Prostate gland (tissue), 2 donors: ENCODE data around the gene BEST4. TPM values are rescaled to one million over a fixed set of nuclear protein-coding genes. Genes with fewer than 3 reads are reported as not detected.
"Not testable (repeated sequence)": the region's sequence is repeated elsewhere in the genome, so short reads cannot be mapped to it uniquely, and the experiment has no call there.

ENCODE experiments used
- DNase-seq: peaks from one replicate; pipeline ENCODE4 v3.0.0-alpha.2; 2019; ENCODE audit warnings: low spot score
- H3K27ac ChIP-seq, 2 donors: fragments of 200-600 bp; sonication (generic); 2 replicates each; pipeline ENCODE4 v1.5.1; 2017 to 2019
- H3K27me3 ChIP-seq: fragments of 200-600 bp; sonication (generic); replicated peaks from 2 replicates; pipeline ENCODE4 v1.5.1; 2019; ENCODE audit not compliant: insufficient read depth
- H3K36me3 ChIP-seq, 2 donors: fragments of 200-600 bp; sonication (generic); 1 replicate in 1 of 2; 2 replicates in 1 of 2; pipeline versions ENCODE4 v1.5.1 to v1.8.1; 2017 to 2019
- H3K4me1 ChIP-seq: fragments of 200-600 bp; sonication (generic); replicated peaks from 2 replicates; pipeline ENCODE4 v1.5.1; 2019
- H3K4me3 ChIP-seq, 2 donors: fragments of 200-600 bp; sonication (generic); 2 replicates each; pipeline ENCODE4 v1.5.1; 2017 to 2019
- H3K9me3 ChIP-seq: fragments of 200-600 bp; sonication (generic); 2 replicates; pipeline ENCODE4 v1.5.1; 2017
- POLR2A ChIP-seq: fragments of 450-650 bp; IDR thresholded peaks from one replicate; pipeline ENCODE4 v1.6.1; 2016; ENCODE audit warnings: antibody characterized with exemption, mild to moderate bottlenecking
- POLR2AphosphoS5 ChIP-seq: sonication (generic); formaldehyde crosslinking; IDR thresholded peaks from one replicate; pipeline ENCODE4 v1.6.1; 2017; ENCODE audit warnings: antibody characterized with exemption
- WGBS: methylation state at CpG from one replicate; pipeline ENCODE4 v1.1.5; 2018; 5-methylcytosine and 5-hydroxymethylcytosine counted together
- intact Hi-C: fragments of 100-400 bp; cut with DNase I; formaldehyde crosslinking; loops from one replicate; pipeline ENCODE4 v1.14.2; 2022
- total RNA-seq, 2 donors: library from RNA; depleted of rRNA; stranded (reverse); fragments of >200 nt; gene quantifications; one replicate each; pipeline ENCODE4 v1.1.0, GENCODE V29; 2016
- TF ChIP-seq, protein P1 (sequence below), 4 experiments: fragments of 200-600 bp in 2 of 4; fragments of 450-650 bp in 2 of 4; sonication (generic) in 2 of 4; IDR thresholded peaks; 1 replicate in 3 of 4; 2 replicates in 1 of 4; pipeline ENCODE4 v1.5.1; 2016 to 2019; ENCODE audit warnings: antibody characterized with exemption in 4 of 4, mild to moderate bottlenecking in 2 of 4, moderate library complexity in 2 of 4

BEST4 gene
- total RNA-seq, 2 donors from 2014 or later = not detected

DNA sequence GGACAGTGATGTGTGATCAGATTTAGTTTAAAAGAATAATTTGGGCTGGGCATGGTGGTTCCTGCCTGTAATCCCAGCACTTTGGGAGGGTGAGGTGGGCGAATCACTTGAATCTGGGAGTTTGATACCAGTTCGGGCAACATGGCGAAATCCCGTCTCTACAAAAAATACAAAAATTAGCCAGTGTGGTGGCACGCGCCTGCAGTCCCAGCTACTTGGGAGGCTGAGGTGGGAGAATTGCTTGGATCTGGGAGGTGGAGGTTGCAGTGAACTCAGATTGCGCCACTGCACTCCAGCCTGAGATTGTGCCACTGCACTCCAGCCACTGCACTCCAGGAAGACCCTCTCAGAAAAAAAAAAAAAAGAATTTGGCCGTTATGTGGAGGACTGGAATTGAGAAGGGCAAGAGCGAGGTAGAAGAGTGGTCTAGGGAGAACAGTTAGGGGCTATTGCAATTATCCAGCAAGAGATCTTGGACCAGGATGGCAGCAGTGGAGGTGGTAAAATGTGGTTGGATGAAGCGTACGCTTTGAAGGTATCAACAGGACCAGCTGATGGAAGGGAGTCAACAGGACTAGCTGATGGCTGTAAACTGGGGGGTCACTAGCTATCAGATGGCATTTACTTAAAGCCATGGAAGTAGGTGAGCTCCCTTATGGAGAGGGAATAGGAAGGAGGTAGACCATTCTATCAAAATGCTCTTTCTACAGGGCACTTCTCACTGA is 30.0 kb upstream of the BEST4 start:
- WGBS = 97% methylated on average over 11 of the region's 11 CpGs
- intact Hi-C loops = no loop called here
- H3K9me3 ChIP-seq = no peaks in the 10 kb centered on the region
- no peak for DNase-seq
- no peak for TF ChIP-seq POLR2A
- TF ChIP-seq, protein P1, sequence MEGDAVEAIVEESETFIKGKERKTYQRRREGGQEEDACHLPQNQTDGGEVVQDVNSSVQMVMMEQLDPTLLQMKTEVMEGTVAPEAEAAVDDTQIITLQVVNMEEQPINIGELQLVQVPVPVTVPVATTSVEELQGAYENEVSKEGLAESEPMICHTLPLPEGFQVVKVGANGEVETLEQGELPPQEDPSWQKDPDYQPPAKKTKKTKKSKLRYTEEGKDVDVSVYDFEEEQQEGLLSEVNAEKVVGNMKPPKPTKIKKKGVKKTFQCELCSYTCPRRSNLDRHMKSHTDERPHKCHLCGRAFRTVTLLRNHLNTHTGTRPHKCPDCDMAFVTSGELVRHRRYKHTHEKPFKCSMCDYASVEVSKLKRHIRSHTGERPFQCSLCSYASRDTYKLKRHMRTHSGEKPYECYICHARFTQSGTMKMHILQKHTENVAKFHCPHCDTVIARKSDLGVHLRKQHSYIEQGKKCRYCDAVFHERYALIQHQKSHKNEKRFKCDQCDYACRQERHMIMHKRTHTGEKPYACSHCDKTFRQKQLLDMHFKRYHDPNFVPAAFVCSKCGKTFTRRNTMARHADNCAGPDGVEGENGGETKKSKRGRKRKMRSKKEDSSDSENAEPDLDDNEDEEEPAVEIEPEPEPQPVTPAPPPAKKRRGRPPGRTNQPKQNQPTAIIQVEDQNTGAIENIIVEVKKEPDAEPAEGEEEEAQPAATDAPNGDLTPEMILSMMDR (IDR thresholded peaks at IDR 0.05) = no peak
- no peak for TF ChIP-seq POLR2AphosphoS5
- no peaks in the 10 kb centered on the region for H3K27me3 ChIP-seq
- no peak overlapping the region for H3K4me3 ChIP-seq
- no peaks in the 10 kb centered on the region for H3K36me3 ChIP-seq
- H3K27ac ChIP-seq = no peak overlapping the region
- no peaks in the 10 kb centered on the region for H3K4me1 ChIP-seq

DNA sequence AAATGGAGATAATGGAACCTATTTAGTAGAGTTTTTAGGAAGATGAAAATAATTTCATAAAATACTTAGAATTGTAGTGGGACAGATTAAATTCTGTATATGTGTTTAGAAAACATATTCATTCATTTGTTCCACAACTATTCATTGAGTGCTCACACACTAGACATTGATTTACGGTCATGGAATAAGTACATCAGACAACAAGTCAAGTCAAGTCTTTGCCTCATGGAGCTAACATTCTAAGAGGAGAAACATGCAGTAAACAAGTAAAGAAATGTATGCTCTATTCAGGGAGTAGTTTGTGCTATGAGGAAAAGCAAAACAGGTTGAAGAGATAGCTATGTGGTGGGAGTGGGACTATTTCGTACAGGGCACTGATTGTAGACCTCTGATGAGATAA is 29.3 kb upstream of the BEST4 start:
- Histone ChIP-seq H3K4me1 (no peaks in the 10 kb centered on the region), H3K4me3 (no peak overlapping the region), H3K27ac (no peak overlapping the region), H3K27me3 (no peaks in the 10 kb centered on the region), H3K9me3 (no peaks in the 10 kb centered on the region), H3K36me3 (no peaks in the 10 kb centered on the region)
- WGBS = 83% methylated on average over 2 of the region's 2 CpGs
- intact Hi-C loops = no loop called here
- DNase-seq = no peak
- no peak for TF ChIP-seq POLR2AphosphoS5
- TF ChIP-seq, protein P1 (IDR thresholded peaks at IDR 0.05) = no peak
- no peak for TF ChIP-seq POLR2A

DNA sequence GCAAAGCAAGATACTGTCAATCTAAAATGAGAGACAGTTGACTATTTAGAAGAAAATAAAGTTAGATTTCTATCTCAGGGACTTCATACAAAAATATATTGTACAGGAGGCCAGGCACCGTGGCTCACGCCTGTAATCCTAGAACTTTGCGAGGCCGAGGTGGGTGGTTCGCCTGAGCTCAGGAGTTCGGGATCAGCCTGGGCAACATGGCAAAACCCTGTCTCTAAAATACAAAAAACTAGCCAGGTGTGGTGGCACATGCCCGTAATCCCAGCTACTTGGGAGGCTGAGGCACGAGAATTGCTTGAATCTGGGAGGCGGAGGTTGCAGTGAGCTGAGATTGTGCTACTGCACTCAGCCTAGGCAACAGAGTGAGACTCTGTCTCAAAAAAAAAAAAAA is 28.0 kb upstream of the BEST4 start:
- H3K4me1 ChIP-seq, H3K27me3 ChIP-seq, H3K36me3 ChIP-seq, H3K27ac ChIP-seq, H3K9me3 ChIP-seq, H3K4me3 ChIP-seq, intact Hi-C loops, DNase-seq: not testable (repeated sequence)
- 87% methylated on average over 9 of the region's 9 CpGs for WGBS

GRCh38 chr1:44812822-44813543 is 25.0 kb upstream of the BEST4 start:
- peaks cover 8% of the 10 kb centered on the region for H3K4me1 ChIP-seq
- no peaks in the 10 kb centered on the region for H3K27me3 ChIP-seq
- H3K36me3 ChIP-seq = no peaks in the 10 kb centered on the region
- DNase-seq = no peak
- intact Hi-C loops = no loop called here
- TF ChIP-seq POLR2A = no peak
- TF ChIP-seq POLR2AphosphoS5 = no peak
- TF ChIP-seq, protein P1 (IDR thresholded peaks at IDR 0.05) = no peak
- WGBS = 53% methylated on average over 47 of the region's 48 CpGs
- H3K27ac ChIP-seq = peak overlapping the region; percentile 70 to 79
- no peaks in the 10 kb centered on the region for H3K9me3 ChIP-seq
- H3K4me3 ChIP-seq = peak overlapping the region; percentile 34 to 43

- Histone ChIP-seq H3K36me3 (no peaks in the 10 kb centered on the region), H3K27me3 (no peaks in the 10 kb centered on the region), H3K4me1 (peaks cover 10% of the 10 kb centered on the region), H3K27ac (no peak overlapping the region), H3K4me3 (no peak overlapping the region), H3K9me3 (no peaks in the 10 kb centered on the region)
- intact Hi-C loops = no loop called here
- DNase-seq = no peak
- 80% methylated on average over 8 of the region's 8 CpGs for WGBS
- TF ChIP-seq, protein P1 (IDR thresholded peaks at IDR 0.05) = no peak
- TF ChIP-seq POLR2AphosphoS5 (no peak), POLR2A (no peak)
Measured at GRCh38 chr1:44811234-44811633, 23.3 kb upstream of the BEST4 start.

DNA sequence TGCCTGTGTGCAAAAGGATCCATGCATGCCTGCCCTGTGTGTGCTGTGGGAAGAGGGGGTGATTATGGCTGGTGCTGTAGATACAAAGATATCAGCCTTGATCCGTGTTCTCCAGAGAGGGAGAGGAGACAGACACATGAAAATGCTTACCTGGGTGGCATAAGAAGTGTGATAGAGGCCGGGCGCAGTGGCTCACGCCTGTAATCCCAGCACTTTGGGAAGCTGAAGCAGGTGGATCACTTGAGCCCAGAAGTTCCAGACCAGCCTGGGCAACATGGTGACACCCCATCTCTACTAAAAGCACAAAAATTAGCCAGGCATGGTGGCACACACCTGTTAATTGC is 22.8 kb upstream of the BEST4 start:
- intact Hi-C loops, H3K4me3 ChIP-seq, H3K27me3 ChIP-seq, H3K27ac ChIP-seq, H3K4me1 ChIP-seq, DNase-seq, H3K9me3 ChIP-seq, H3K36me3 ChIP-seq: not testable (repeated sequence)
- 90% methylated on average over 4 of the region's 4 CpGs for WGBS
